GM12878 (cell line): Measurements from ENCODE around the gene ATG12. TPM values are rescaled to one million over a fixed set of nuclear protein-coding genes. Genes with fewer than 3 reads are reported as not detected.

Experiments
- ATAC-seq: fragments of 200-7000 bp; cut with Tn5 transposase; 3 replicates; pipeline ENCODE4 v1.9.1; 2020; ENCODE audit warnings: mild to moderate bottlenecking, moderate library complexity
- BruUV-seq: library from RNA; stranded (reverse); fragments of 400-500 nt; replicated peaks from 2 replicates; lab custom pipeline; 2021; lab: Mats Ljungman, UMichigan
- CTCF ChIA-PET: fragments of 300-600 bp; sonication (Branson Sonifier 250); formaldehyde crosslinking; extraction: SDS; loops from one replicate; lab custom pipeline; 2021; ENCODE audit warnings: inconsistent platforms; lab: Yijun Ruan, JAX
- POLR2A ChIA-PET: fragments of 350-600 bp; formaldehyde crosslinking; extraction: SDS; loops from one replicate; lab custom pipeline; 2021; ENCODE audit warnings: inconsistent platforms; lab: Charles Lee
- RAD21 ChIA-PET: fragments of 300-600 bp; sonication (Branson Sonifier 250); formaldehyde crosslinking; loops from one replicate; lab custom pipeline; 2023; ENCODE audit warnings: antibody characterized with exemption; ENCODE audit not compliant: unreplicated experiment; lab: Charles Lee
- SMC1A ChIA-PET: fragments of 300-600 bp; sonication (Branson Sonifier 250); formaldehyde crosslinking; loops from one replicate; lab custom pipeline; 2023; ENCODE audit not compliant: unreplicated experiment, uncharacterized antibody; lab: Charles Lee
- DNase-seq: peaks from one replicate; pipeline ENCODE4 v3.0.0-alpha.2; 2011; ENCODE audit warnings: low read depth, low spot score
- FAIRE-seq: peaks from 3 replicates; lab custom pipeline; 2011; peaks lifted over from hg19 to GRCh38; lab: Jason Lieb, UNC
- H2AFZ ChIP-seq: 2 replicates; pipeline ENCODE4 v1.6.0; 2011; ENCODE audit warnings: low read depth, low read length, control low read depth; ENCODE audit not compliant: control insufficient read depth
- H3K27ac ChIP-seq: 2 replicates; pipeline ENCODE4 v1.5.1; 2011; ENCODE audit warnings: control low read depth; ENCODE audit not compliant: control insufficient read depth, insufficient read depth
- H3K27me3 ChIP-seq, 2 experiments: replicated peaks in 1 of 2; 2 replicates each; pipeline versions ENCODE4 v1.6.0 to v1.6.1; 2011; ENCODE audit warnings: low read length in 1 of 2; ENCODE audit not compliant: control insufficient read depth in 2 of 2, insufficient read depth in 2 of 2
- H3K36me3 ChIP-seq, 2 experiments: 2 replicates each; pipeline ENCODE4 v1.5.1; 2011; ENCODE audit warnings: low read length in 1 of 2; ENCODE audit not compliant: control insufficient read depth in 2 of 2, insufficient read depth in 2 of 2
- H3K4me1 ChIP-seq: 2 replicates; pipeline ENCODE4 v1.6.1; 2011; ENCODE audit warnings: mild to moderate bottlenecking, low read length, moderate library complexity, mixed read lengths; ENCODE audit not compliant: control insufficient read depth, insufficient read depth
- H3K4me2 ChIP-seq: 2 replicates; pipeline ENCODE4 v1.6.0; 2011; ENCODE audit warnings: control low read depth; ENCODE audit not compliant: control insufficient read depth, insufficient read depth
- H3K4me3 ChIP-seq: fragments of 200-600 bp; sonication (generic); 2 replicates; pipeline ENCODE4 v1.5.1; 2016
- H3K79me2 ChIP-seq: 2 replicates; pipeline ENCODE4 v1.6.0; 2011; ENCODE audit warnings: low read length; ENCODE audit not compliant: control insufficient read depth, insufficient read depth
- H3K9ac ChIP-seq: 2 replicates; pipeline ENCODE4 v1.8.0; 2011; ENCODE audit warnings: low read length, control low read depth, mixed read lengths; ENCODE audit not compliant: control insufficient read depth, insufficient read depth
- H3K9me3 ChIP-seq: replicated peaks from 3 replicates; pipeline ENCODE4 v1.5.1; 2011; ENCODE audit warnings: mild to moderate bottlenecking, low read length; ENCODE audit not compliant: control insufficient read depth, insufficient read depth
- H4K20me1 ChIP-seq: 2 replicates; pipeline ENCODE4 v1.6.0; 2011; ENCODE audit not compliant: control insufficient read depth, insufficient read depth
- CREB1 ChIP-seq: IDR thresholded peaks from 2 replicates; pipeline ENCODE4 v1.6.1; 2012; ENCODE audit warnings: low read depth, mild to moderate bottlenecking, inconsistent platforms
- GATAD2B ChIP-seq: fragments of 450-650 bp; conservative IDR thresholded peaks from 2 replicates; pipeline ENCODE4 v1.6.1; 2017; ENCODE audit warnings: low read depth, mild to moderate bottlenecking, moderate library complexity
- HSF1 ChIP-seq: fragments of 150-350 bp; IDR thresholded peaks from 2 replicates; pipeline ENCODE4 v1.6.1; 2014; ENCODE audit warnings: mild to moderate bottlenecking, low read depth, low read length
- IRF3 ChIP-seq: fragments of 450-650 bp; IDR thresholded peaks from 2 replicates; pipeline ENCODE4 v1.6.1; 2014; ENCODE audit warnings: mild to moderate bottlenecking
- KLF5 ChIP-seq: fragments of 450-650 bp; IDR thresholded peaks from 2 replicates; pipeline ENCODE4 v1.6.1; 2014; ENCODE audit warnings: mild to moderate bottlenecking; ENCODE audit not compliant: partially characterized antibody
- MEF2B ChIP-seq: fragments of 450-650 bp; IDR thresholded peaks from 2 replicates; pipeline ENCODE4 v1.6.1; 2018; ENCODE audit warnings: mild to moderate bottlenecking, moderate library complexity; ENCODE audit not compliant: partially characterized antibody, poor library complexity, severe bottlenecking
- PBX3 ChIP-seq: IDR thresholded peaks from 2 replicates; pipeline ENCODE4 v1.6.1; 2011; ENCODE audit warnings: mild to moderate bottlenecking, low read depth, low read length, moderate library complexity; ENCODE audit not compliant: insufficient replicate concordance
- SUZ12 ChIP-seq: fragments of 200-600 bp; sonication (generic); IDR thresholded peaks from one replicate; pipeline ENCODE4 v1.6.1; 2018; ENCODE audit warnings: antibody characterized with exemption, mild to moderate bottlenecking; ENCODE audit not compliant: unreplicated experiment
- WGBS: methylation state at CpG from one replicate; pipeline ENCODE4 v1.1.6; 2016; ENCODE audit warnings: low lambda C conversion rate; ENCODE audit not compliant: insufficient replicate concordance, insufficient coverage; ENCODE audit errors: missing lambda C conversion rate; 5-methylcytosine and 5-hydroxymethylcytosine counted together
- in situ Hi-C: fragments of 300-500 bp; cut with MboI; formaldehyde crosslinking; loops from 9 replicates; pipeline ENCODE4 v1.14.3; 2018; ENCODE audit warnings: mixed read lengths
- intact Hi-C: fragments of 100-400 bp; cut with micrococcal nuclease; formaldehyde crosslinking; loops from one replicate; pipeline ENCODE4 v1.14.2; 2022; ENCODE audit not compliant: unreplicated experiment
- polyA plus RNA-seq, 11 experiments: library from polyadenylated mRNA; depleted of rRNA in 4 of 11; unstranded in 6 of 11; stranded (reverse) in 5 of 11; fragments of >200 nt; fragmentation: Nextera tagmentation in 4 of 11; fragmentation: Illumina TruSeq in 1 of 11; extraction: Ambion mirVana in 4 of 11; extraction: Trizol in 1 of 11; gene quantifications; 1 replicate in 1 of 11; 2 replicates in 10 of 11; pipeline versions ENCODE4 v1.2.1 to v1.2.3, GENCODE V29; 2011 to 2016; ENCODE audit warnings: inconsistent platforms in 2 of 11, missing spikeins in 2 of 11, low read depth in 1 of 11
- total RNA-seq, 4 experiments: library from RNA; depleted of rRNA in 3 of 4; stranded (reverse); fragments of >200 nt in 3 of 4; fragmentation: Illumina TruSeq in 1 of 4; extraction: Trizol in 1 of 4; gene quantifications; 2 replicates each; pipeline versions ENCODE4 v1.2.1 to v1.2.3, GENCODE V29; 2013 to 2021

ATG12 gene
- total and polyA plus RNA-seq, 10 of the 15 experiments (the other 5 are each of a cell fraction or from before 2014, with no cell fraction given), result 23.2 to 92.0 (median 58.6) TPM

- in situ Hi-C loops, result no loop called here
- H3K4me2 ChIP-seq, result no peak overlapping the region
- H4K20me1 ChIP-seq, result no peaks in the 10 kb centered on the region
- no peak overlapping the region for H2AFZ ChIP-seq
- intact Hi-C loops, result no loop called here
- FAIRE-seq, result no peak
- ChIA-PET POLR2A (no interaction called here), RAD21 (no interaction called here), CTCF (no interaction called here), SMC1A (no interaction called here)
- H3K9ac ChIP-seq, result no peak overlapping the region
- H3K9me3 ChIP-seq, result no peaks in the 10 kb centered on the region
- 47% methylated on average over 3 of the region's 3 CpGs for WGBS
- BruUV-seq, result no TSS peak
- ATAC-seq, result no peak
- H3K4me1 ChIP-seq, result no peaks in the 10 kb centered on the region
- H3K79me2 ChIP-seq, result no peaks in the 10 kb centered on the region
- H3K27me3 ChIP-seq, result no peaks in the 10 kb centered on the region; a peak in 1 of 4 replicates
- TF ChIP-seq SUZ12 (no peak), PBX3 (no peak), CREB1 (no peak), MEF2B (no peak), KLF5 (no peak), HSF1 (no peak), GATAD2B (no peak), IRF3 (no peak)
- no peak for DNase-seq
- H3K36me3 ChIP-seq, result no peaks in the 10 kb centered on the region
- no peak overlapping the region for H3K4me3 ChIP-seq
- H3K27ac ChIP-seq, result no peak overlapping the region
Observed at GRCh38 chr5:115796656-115797055, 44.7 kb downstream of the ATG12 start.
